ENCODE results near the gene SORBS1.

Gene SORBS1

GRCh38 chr10:95513941-95514392 lies 47.2 kb downstream of the SORBS1 start:
- DNase-seq (ENCODE audit: low spot score), result no peak

- DNase-seq (ENCODE audit: low spot score), result no peak
Measured at GRCh38 chr10:95513008-95513589, 48.1 kb downstream of the SORBS1 start.

- DNase-seq (ENCODE audit: low spot score), result no peak
Measured at GRCh38 chr10:95511314-95511713, 49.9 kb downstream of the SORBS1 start.

- DNase-seq (ENCODE audit: low spot score), result no peak
Measured at GRCh38 chr10:95509251-95509650, 51.9 kb downstream of the SORBS1 start.

DNA sequence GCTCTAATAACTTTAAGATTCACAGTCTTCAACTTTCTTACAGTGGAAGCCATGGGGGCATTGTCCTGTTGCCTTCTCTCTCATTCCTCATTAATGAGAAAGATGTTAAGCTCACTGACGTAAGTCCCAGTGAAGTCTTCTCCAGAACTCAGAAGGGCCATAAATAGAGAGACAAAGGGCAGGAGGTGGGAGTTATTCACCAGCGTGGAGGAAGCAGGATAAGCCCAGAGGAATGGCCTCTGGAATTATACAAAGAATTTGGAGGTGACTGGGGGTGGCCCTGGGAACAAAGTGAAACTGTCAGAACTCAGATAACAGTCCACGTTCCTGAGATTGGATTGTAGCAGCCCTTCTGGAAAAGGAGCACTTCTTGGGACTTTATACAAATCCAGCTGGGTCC lies 52.4 kb downstream of the SORBS1 start:
- peak; percentile 29 for DNase-seq (ENCODE audit: low spot score)

GRCh38 chr10:95506056-95506737 lies 55.0 kb downstream of the SORBS1 start:
- no peak for DNase-seq (ENCODE audit: low spot score)

- DNase-seq (ENCODE audit: low spot score), result no peak
Measured at GRCh38 chr10:95505641-95506040, 55.5 kb downstream of the SORBS1 start.

DNA sequence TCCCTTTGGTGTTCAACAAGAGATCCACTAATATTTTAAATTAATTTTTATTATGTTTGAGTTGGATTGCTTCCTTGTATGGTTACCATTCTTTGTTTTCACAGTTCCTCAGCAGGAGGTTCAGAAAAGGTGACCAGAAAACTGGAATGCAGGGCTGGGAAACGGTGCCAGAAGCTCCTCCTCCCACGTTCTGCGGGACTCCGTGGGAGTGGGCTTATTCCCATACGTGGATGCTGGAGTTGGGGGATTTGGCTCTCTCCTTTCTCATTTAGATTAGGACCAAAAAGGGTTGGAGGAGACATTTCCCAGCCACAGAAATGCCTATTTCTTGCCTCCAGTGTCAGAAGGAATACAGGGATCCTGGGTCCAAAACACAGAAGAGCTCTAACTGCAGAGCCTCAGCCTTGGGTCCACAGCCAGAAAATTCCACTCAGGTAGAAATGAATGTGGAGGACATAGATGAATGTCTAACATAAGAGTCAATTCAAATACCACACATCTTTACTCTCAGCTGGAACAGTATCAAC lies 56.0 kb downstream of the SORBS1 start:
- no peak for DNase-seq (ENCODE audit: low spot score)

DNA sequence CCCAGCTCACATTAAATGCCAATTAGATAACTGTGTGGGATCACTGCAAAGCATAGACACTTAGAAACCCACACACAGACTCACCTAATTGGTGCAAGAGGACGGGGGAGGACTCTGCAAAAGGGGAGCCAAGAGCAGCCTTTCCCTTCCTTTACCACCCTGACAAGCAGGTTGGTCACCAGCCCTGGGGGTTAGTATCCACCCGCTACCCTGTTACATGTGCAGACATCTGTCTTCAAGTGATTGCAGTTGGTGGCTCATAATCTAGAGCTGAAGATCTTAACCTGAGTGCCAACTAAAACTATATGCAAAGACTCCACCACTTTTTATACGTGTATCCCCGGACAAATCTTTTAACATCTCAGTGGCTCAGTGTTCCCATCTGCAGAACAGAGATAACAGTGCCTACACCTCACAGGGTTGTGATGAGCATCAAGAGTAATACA lies 56.9 kb downstream of the SORBS1 start:
- DNase-seq (ENCODE audit: low spot score), result no peak

DNA sequence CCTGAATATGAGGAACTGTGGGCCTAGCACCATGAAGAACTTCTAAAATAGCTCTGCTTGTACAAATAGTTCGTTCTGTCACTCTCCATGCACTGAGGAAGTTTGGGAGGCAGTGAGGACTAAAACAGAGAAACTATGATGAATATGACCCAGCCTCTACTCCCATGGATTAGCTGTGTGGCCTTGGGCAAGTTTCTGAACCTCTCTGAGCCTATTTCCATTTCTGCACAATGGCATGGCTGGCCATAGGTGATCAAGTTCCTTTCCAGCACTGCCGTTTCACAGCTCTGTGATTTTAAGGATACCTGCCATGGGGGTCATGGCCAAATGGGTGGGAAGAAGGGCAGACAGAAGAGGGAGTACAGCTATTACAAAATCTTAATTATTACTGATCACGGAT lies 57.6 kb downstream of the SORBS1 start:
- no peak for DNase-seq (ENCODE audit: low spot score)

GRCh38 chr10:95503001-95503400 lies 58.2 kb downstream of the SORBS1 start:
- DNase-seq (ENCODE audit: low spot score), result no peak

DNA sequence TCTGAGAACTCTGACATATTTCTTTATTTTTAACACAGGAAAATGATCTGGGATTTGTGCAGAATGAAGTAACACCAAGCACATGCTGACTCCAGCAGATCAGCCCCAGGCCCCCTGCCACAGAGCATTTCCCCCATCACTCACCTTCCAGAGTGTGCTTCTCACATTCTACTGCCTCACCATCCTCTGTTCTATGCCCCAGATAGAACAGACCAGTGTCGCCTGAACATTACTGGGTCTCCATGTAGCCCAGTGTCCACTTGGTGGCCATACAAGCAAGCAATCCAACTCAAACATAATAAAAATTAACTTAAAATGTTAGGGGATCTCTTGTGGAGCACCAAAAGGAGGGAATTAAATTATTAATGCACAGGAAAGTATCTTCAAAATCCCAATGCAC lies 58.8 kb downstream of the SORBS1 start:
- DNase-seq (ENCODE audit: low spot score), result no peak

DNA sequence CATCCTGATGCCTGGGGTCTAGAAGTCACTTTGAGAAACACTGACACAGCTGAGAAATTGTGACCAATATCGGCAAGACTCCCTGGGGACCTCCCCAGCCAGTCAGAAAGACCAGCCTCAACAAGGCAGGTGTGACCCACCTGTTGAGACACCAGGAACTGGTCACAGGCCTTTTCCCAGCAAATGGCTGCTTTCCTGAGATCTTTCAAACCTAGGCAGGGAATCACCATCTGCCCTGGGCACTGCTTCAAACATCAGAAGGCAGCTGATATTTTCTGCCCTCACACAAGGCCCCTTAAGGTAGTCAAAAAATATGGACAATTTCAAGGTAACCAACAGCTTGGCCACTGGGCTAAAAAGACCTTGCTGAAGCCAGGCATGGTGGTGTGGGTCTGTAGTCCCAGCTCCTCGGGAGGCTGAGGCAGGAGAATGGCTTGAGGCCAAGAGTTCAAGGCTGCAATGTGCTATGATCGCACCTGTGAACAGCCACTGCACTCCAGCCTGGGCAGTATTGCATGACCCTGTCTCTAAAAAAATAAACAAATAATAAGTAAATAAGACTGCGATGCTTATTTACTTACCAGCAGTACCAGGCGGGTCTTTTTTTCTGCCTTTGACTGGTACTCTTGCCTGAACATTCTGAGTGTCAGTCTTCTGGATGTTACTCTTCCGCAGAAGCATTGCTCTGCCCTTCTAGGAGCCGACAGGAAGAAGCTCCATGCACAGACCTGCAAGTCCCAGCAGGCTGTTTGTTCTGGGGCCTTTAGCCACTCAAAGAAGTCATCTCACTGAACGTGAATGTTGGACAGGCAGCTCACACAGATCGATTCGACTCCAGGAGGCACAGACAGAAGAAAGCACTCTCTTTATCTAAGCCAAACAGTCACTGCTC lies 59.7 kb downstream of the SORBS1 start:
- no peak for DNase-seq (ENCODE audit: low spot score)

DNA sequence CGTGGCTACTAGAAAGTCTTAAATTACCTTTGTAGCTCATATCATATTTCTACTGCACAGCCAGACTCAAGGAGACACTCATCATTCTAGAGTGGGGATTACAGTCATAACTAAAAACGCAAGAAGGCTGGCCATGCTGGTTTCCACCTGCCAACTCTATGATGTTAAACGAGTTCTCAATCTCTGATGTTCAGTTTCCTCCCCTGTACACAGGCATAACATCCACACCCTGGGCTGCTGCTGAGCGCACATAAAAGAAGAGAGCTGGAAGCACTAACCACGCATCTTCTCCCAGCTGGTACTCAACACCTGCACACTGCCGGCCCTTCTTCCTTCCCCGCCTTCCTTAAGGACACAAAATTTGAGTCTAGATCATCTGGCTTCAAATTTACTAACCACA lies 60.5 kb downstream of the SORBS1 start:
- no peak for DNase-seq (ENCODE audit: low spot score)

DNA sequence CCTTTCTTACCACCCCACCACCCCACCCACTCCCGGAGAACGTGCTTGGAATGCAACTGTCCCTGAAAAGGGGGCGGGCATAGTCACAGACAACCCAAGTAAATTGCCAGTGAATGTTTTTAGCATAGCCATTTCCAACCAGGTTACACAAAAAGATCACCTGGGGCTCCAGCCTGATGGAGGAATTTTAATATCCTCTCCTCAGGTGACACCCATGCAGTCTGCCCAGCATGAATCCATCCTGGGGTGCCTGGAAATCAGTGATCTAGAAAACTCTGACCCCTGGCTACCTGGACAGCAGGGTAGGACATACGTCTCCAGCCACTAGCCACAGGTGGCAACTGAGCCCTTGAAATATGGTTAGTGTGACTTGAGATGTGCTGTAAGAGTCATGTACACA lies 61.1 kb downstream of the SORBS1 start:
- DNase-seq (ENCODE audit: low spot score), result peak; percentile 44

- DNase-seq (ENCODE audit: low spot score), result no peak
Measured at GRCh38 chr10:95499482-95499989, 61.6 kb downstream of the SORBS1 start.

DNA sequence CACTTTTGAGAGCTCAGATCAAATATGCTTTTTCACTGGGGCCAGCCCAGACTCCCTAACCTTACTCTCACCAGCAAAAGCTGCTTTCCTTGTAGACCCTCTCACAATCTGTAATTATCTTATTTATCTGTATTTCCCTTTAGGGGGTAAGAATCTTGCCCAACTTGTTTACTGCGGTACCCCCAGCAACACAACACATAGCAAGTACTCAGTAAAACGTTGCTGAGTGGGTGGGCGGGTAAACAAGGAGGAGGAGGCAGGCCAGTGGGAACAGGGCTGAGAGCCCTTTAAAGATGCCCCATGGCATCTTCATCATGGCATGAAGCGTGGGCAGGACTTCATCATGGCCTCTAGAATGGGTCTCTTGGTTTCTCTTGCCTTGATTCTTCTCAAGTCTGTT lies 64.2 kb downstream of the SORBS1 start:
- no peak for DNase-seq (ENCODE audit: low spot score)

DNA sequence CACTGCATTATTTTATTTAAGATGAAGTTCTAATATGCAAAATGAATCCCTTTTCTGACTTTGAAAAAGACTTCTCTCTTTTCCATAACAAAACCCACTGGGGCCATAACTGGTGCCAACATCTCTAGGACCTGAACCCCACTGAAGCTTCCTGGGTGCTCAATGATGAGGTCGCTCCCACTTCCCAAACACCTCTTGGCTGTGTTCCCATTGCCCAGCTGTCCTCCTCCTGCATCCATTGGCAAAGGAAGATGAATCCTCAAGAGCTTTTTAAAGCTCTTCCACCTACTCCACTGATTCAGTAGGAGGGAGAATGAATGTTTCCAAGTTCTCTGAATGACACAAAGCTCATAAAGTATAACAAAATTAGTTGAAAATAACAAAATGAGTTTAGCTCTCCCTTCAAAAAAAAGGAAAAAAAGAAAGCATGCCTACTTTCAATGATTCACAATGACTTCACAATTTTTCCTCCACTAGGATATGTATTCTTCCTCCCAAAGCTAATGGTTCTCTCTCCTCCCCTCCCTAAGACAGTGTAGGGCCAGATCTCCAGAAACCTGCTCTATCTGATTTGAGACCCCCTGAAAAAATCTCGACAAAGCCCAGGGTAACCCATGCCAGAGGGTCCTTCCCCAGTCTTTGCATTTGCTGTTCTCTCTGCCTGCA lies 64.8 kb downstream of the SORBS1 start:
- no peak for DNase-seq (ENCODE audit: low spot score)

DNA sequence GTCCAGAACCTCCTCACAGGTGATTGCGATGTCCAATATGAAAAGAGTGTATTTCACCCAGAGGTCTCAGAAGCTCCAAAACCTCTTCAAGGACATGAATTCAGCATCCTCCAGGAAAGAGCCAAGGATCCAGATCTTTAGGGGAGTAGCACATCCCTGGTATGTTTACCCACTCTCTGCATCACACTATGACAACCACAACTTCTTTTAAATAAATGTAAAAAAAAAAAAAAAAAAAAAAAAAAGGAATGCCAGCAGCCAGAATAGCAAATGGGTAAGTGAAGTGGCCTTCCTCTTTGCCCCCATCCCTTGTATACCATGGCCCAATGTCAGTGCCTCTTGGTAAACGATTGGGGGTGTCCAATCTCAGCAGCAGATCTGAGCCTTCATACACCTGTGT lies 67.3 kb downstream of the SORBS1 start:
- no peak for DNase-seq (ENCODE audit: low spot score)

DNA sequence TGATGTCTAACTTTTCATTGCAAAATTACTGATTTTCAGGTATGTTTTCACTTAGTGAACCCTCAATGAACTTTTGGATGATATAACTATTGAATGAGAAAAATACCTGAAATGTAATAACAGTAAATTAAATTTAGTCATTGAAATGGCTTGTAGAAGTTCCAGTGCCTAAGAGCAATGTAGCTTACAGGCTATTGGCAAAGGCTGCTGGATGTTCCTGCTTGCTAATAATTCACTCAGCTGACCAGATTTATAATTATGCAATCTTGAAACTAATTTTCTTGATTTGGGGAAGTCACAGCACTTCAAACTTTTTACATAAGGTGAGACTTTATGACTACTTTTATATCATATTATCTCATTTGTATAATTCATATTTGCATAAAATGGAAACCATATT lies 73.2 kb downstream of the SORBS1 start:
- no peak for DNase-seq (ENCODE audit: low spot score)

DNA sequence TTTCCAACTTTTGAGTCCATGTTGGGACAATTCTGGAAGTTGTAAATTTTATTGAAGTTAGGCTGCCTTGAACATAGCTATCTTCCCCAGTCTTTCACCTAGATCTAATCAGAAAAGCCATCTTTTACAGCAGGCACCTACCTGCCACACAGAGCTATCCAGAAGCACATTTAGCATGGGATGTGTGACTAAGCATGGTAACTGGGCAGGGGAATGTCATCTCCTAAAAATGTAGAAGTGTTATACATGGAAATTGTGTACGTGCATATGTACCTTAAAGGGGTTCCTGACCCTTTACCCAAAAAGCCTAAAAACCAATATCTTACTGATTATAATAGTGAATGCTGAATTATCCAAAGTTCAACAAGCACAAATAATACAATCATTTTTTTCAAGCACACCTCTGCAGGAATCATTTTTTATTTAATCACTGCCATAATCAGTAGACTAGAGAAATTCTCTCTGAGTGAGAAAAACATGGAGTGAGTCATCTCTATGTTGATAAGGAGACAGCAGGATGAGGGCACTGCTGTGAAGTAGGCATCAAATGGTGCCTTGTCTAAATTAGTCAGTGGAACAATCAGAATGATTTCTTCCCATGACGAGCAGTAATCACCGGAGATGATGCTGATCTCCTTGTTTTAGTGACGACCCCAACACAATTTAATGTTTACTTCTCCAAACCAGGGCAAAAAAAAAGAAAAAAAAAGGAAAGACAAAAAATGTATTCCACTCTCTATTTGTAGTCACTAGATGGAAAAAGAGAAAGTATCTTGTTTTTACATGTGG lies 75.9 kb downstream of the SORBS1 start:
- no peak for DNase-seq (ENCODE audit: low spot score)

Measured in iPS-NIHi11 (cell line).